Measurements from ENCODE around the gene SLC5A4. TPM values are rescaled to one million over a fixed set of nuclear protein-coding genes. Genes with fewer than 3 reads are reported as not detected.

The SLC5A4 gene
- total and polyA plus RNA-seq, 2 donors (not counting 1 experiment from before 2014, with no cell fraction given), result not detected

Small RNA genes within 50 kb of the gene (small RNA-seq; reads per million reads assigned to genes)
- gene RF02171 (ENCODE audit: insufficient read length, low read depth, low replicate concordance), result not detected

Other genes with a start within 250 kb of the SLC5A4 start
- gene SLC5A1, start 212.1 kb downstream of the SLC5A4 start, total RNA-seq, result not detected in 2 replicates
- not detected in 2 replicates for gene SLC5A1, start 212.1 kb downstream of the SLC5A4 start, polyA plus RNA-seq
- not detected in 2 replicates for gene C22orf42, start 96.0 kb downstream of the SLC5A4 start, total RNA-seq
- gene C22orf42, start 96.0 kb downstream of the SLC5A4 start, polyA plus RNA-seq, result not detected in 2 replicates
- gene RFPL2, start 50.3 kb downstream of the SLC5A4 start, total RNA-seq, result not detected in 2 replicates
- 0.09 TPM in 1 of 2 replicates, not detected in the other for gene RFPL2, start 50.3 kb downstream of the SLC5A4 start, polyA plus RNA-seq
- not detected in 2 replicates for gene RFPL3, start 102.5 kb upstream of the SLC5A4 start, total RNA-seq
- gene RFPL3, start 102.5 kb upstream of the SLC5A4 start, polyA plus RNA-seq, result not detected in 2 replicates
- 60.1 and 60.6 TPM in 2 replicates for gene RTCB, start 156.9 kb upstream of the SLC5A4 start, total RNA-seq
- 32.8 and 49.0 TPM in 2 replicates for gene RTCB, start 156.9 kb upstream of the SLC5A4 start, polyA plus RNA-seq
- gene BPIFC, start 209.1 kb upstream of the SLC5A4 start, total RNA-seq, result not detected in 2 replicates
- gene BPIFC, start 209.1 kb upstream of the SLC5A4 start, polyA plus RNA-seq, result not detected in 2 replicates
- gene FBXO7, start 219.5 kb upstream of the SLC5A4 start, total RNA-seq, result 103 and 106 TPM in 2 replicates
- gene FBXO7, start 219.5 kb upstream of the SLC5A4 start, polyA plus RNA-seq, result 66.2 and 72.3 TPM in 2 replicates

Measured in B cell (primary cell).